Measurements from ENCODE around the gene TRAF2.
A peak's percentile ranks its signal among the peaks of the same experiment; 100 is the strongest.

The TRAF2 gene

GRCh38 chr9:136845465-136846260 is 40.7 kb upstream of the TRAF2 start:
- Histone ChIP-seq H3K36me3 (ENCODE audit: insufficient read depth) (no peaks in the 10 kb centered on the region), H4K20me1 (ENCODE audit: insufficient read depth) (no peaks in the 10 kb centered on the region), H3K4me2 (no peak overlapping the region), H3K79me2 (ENCODE audit: insufficient read depth, low read depth) (no peaks in the 10 kb centered on the region), H3K27ac (no peak overlapping the region), H3K4me1 (ENCODE audit: low read depth, poor library complexity, severe bottlenecking) (peaks cover 29% of the 10 kb centered on the region), H3K4me3 (IDR thresholded peaks at IDR 0.05; ENCODE audit: insufficient read depth, low read depth, low read length) (no peak overlapping the region), H3K27me3 (ENCODE audit: insufficient read depth, low read depth) (no peaks in the 10 kb centered on the region), H3K9ac (no peak overlapping the region), H2AFZ (ENCODE audit: low read depth) (no peak overlapping the region)
- TF ChIP-seq CTCF (conservative IDR thresholded peaks at IDR 0.05; ENCODE audit: low read depth, low read length): no peak

GRCh38 chr9:136846376-136847087 is 39.8 kb upstream of the TRAF2 start:
- Histone ChIP-seq H3K27me3 (ENCODE audit: insufficient read depth, low read depth) (no peaks in the 10 kb centered on the region), H3K36me3 (ENCODE audit: insufficient read depth) (no peaks in the 10 kb centered on the region), H3K4me2 (no peak overlapping the region), H3K4me1 (ENCODE audit: low read depth, poor library complexity, severe bottlenecking) (peaks cover 21% of the 10 kb centered on the region), H3K79me2 (ENCODE audit: insufficient read depth, low read depth) (no peaks in the 10 kb centered on the region), H3K9ac (no peak overlapping the region), H2AFZ (ENCODE audit: low read depth) (no peak overlapping the region), H3K4me3 (IDR thresholded peaks at IDR 0.05; ENCODE audit: insufficient read depth, low read depth, low read length) (no peak overlapping the region), H4K20me1 (ENCODE audit: insufficient read depth) (no peaks in the 10 kb centered on the region), H3K27ac (no peak overlapping the region)
- TF ChIP-seq CTCF (conservative IDR thresholded peaks at IDR 0.05; ENCODE audit: low read depth, low read length): no peak

GRCh38 chr9:136847088-136847825 is 39.1 kb upstream of the TRAF2 start:
- Histone ChIP-seq H4K20me1 (ENCODE audit: insufficient read depth) (no peaks in the 10 kb centered on the region), H3K79me2 (ENCODE audit: insufficient read depth, low read depth) (no peaks in the 10 kb centered on the region), H3K4me1 (ENCODE audit: low read depth, poor library complexity, severe bottlenecking) (peaks cover 14% of the 10 kb centered on the region), H3K27ac (no peak overlapping the region), H2AFZ (ENCODE audit: low read depth) (peak overlapping the region; percentile 45), H3K9ac (no peak overlapping the region), H3K36me3 (ENCODE audit: insufficient read depth) (no peaks in the 10 kb centered on the region), H3K4me2 (peak overlapping the region; percentile 76; the same call in 1 of the 2 replicates), H3K4me3 (IDR thresholded peaks at IDR 0.05; ENCODE audit: insufficient read depth, low read depth, low read length) (no peak overlapping the region), H3K27me3 (ENCODE audit: insufficient read depth, low read depth) (no peaks in the 10 kb centered on the region)
- no peak for TF ChIP-seq CTCF (conservative IDR thresholded peaks at IDR 0.05; ENCODE audit: low read depth, low read length)

GRCh38 chr9:136847826-136848392 is 38.4 kb upstream of the TRAF2 start:
- Histone ChIP-seq H3K4me2 (peak overlapping the region; percentile 76), H3K4me3 (IDR thresholded peaks at IDR 0.05; ENCODE audit: insufficient read depth, low read depth, low read length) (no peak overlapping the region), H3K79me2 (ENCODE audit: insufficient read depth, low read depth) (no peaks in the 10 kb centered on the region), H4K20me1 (ENCODE audit: insufficient read depth) (no peaks in the 10 kb centered on the region), H3K27ac (peak overlapping the region; percentile 44; the same call in 1 of the 2 replicates), H3K9ac (peak overlapping the region; percentile 55; the same call in 1 of the 2 replicates), H2AFZ (ENCODE audit: low read depth) (peak overlapping the region; percentile 45), H3K4me1 (ENCODE audit: low read depth, poor library complexity, severe bottlenecking) (peaks cover 14% of the 10 kb centered on the region), H3K27me3 (ENCODE audit: insufficient read depth, low read depth) (no peaks in the 10 kb centered on the region), H3K36me3 (ENCODE audit: insufficient read depth) (no peaks in the 10 kb centered on the region)
- no peak for TF ChIP-seq CTCF (conservative IDR thresholded peaks at IDR 0.05; ENCODE audit: low read depth, low read length)
